Spleen (tissue), 11 donors: ENCODE measurements around the gene ATAD5. TPM values are rescaled to one million over a fixed set of nuclear protein-coding genes. Genes with fewer than 3 reads are reported as not detected.

ENCODE experiments used
- DNase-seq: peaks from one replicate; pipeline ENCODE4 v3.0.0-alpha.2; 2020
- H3K27ac ChIP-seq, 8 donors: fragments of 200-600 bp; sonication (generic) in 7 of 8; 1 replicate in 4 of 8; 2 replicates in 4 of 8; pipeline versions ENCODE4 v1.5.0 to v1.8.0; 2016 to 2021; ENCODE audit warnings: inconsistent platforms in 4 of 8, mild to moderate bottlenecking in 4 of 8, moderate library complexity in 1 of 8
- H3K27me3 ChIP-seq, 7 donors: fragments of 200-600 bp; sonication (generic) in 6 of 7; replicated peaks in 1 of 7; 1 replicate in 4 of 7; 2 replicates in 3 of 7; pipeline versions ENCODE4 v1.5.0 to v1.8.0; 2016 to 2021; ENCODE audit warnings: inconsistent platforms in 3 of 7, mild to moderate bottlenecking in 1 of 7
- H3K36me3 ChIP-seq, 6 donors: fragments of 200-600 bp; sonication (generic) in 5 of 6; 1 replicate in 4 of 6; 2 replicates in 2 of 6; pipeline versions ENCODE4 v1.5.0 to v1.8.0; 2016 to 2021; ENCODE audit warnings: inconsistent platforms in 2 of 6
- H3K4me1 ChIP-seq, 6 donors: fragments of 200-600 bp; sonication (generic) in 5 of 6; 1 replicate in 3 of 6; 2 replicates in 3 of 6; pipeline versions ENCODE4 v1.5.0 to v1.8.0; 2016 to 2021; ENCODE audit warnings: inconsistent platforms in 3 of 6
- H3K4me3 ChIP-seq, 8 donors: fragments of 200-600 bp; sonication (generic) in 7 of 8; 1 replicate in 4 of 8; 2 replicates in 4 of 8; pipeline versions ENCODE4 v1.5.0 to v1.8.0; 2016 to 2021; ENCODE audit warnings: inconsistent platforms in 4 of 8, mild to moderate bottlenecking in 4 of 8, moderate library complexity in 2 of 8
- H3K9me3 ChIP-seq, 8 donors: fragments of 200-600 bp; sonication (generic) in 7 of 8; 1 replicate in 4 of 8; 2 replicates in 4 of 8; pipeline versions ENCODE4 v1.5.0 to v1.8.0; 2016 to 2021; ENCODE audit warnings: inconsistent platforms in 4 of 8
- POLR2A ChIP-seq, 3 donors: fragments of 450-650 bp; IDR thresholded peaks; one replicate each; pipeline ENCODE4 v1.5.1; 2017; ENCODE audit warnings: antibody characterized with exemption in 3 of 3, mild to moderate bottlenecking in 1 of 3
- POLR2AphosphoS5 ChIP-seq, 3 donors: sonication (generic); formaldehyde crosslinking; IDR thresholded peaks; one replicate each; pipeline ENCODE4 v1.5.1; 2017; ENCODE audit warnings: antibody characterized with exemption in 3 of 3
- WGBS, 5 donors: extraction: QIAGEN DNeasy Blood & Tissue Kit in 3 of 5; methylation state at CpG; one replicate each; pipeline versions ENCODE4 v1.1.5 to v1.1.7; 2013 to 2018; 5-methylcytosine and 5-hydroxymethylcytosine counted together
- intact Hi-C: fragments of 100-400 bp; cut with DNase I; formaldehyde crosslinking; loops from one replicate; pipeline ENCODE4 v1.15.0; 2023; ENCODE audit warnings: low total_unique reads
- polyA plus RNA-seq, 3 donors: library from polyadenylated mRNA; stranded (reverse); fragments of 200-250 nt; gene quantifications; one replicate each; pipeline ENCODE4 v1.2.1, GENCODE V29; 2013
- total RNA-seq, 7 donors: library from RNA; depleted of rRNA in 3 of 7; stranded (reverse); fragments of >200 nt in 3 of 7; fragmentation: NEBNext Ultra II Directional in 4 of 7; extraction: Animal tissue kit (Norgen Biotek cat#: 25700) in 4 of 7; gene quantifications; one replicate each; pipeline versions ENCODE4 v1.1.0 to v1.2.1, GENCODE V29; 2016 to 2021
- TF ChIP-seq, protein P1 (sequence below), 11 experiments: fragments of 200-600 bp in 7 of 11; fragments of 450-650 bp in 4 of 11; sonication (generic) in 4 of 11; IDR thresholded peaks in 8 of 11; conservative IDR thresholded peaks in 3 of 11; 1 replicate in 7 of 11; 2 replicates in 4 of 11; pipeline versions ENCODE4 v1.4.0 to v1.8.0; 2016 to 2021; ENCODE audit warnings: antibody characterized with exemption in 11 of 11, inconsistent platforms in 4 of 11, mild to moderate bottlenecking in 1 of 11
- donor health status: healthy with polysubstance abuse.
- donor health status: DM: no; HTN: no; CAD: no; lungs with moderate emphysema.
- donor health status: DM: no; HTN: no; CAD: no.
- donor health status: Bipolar disorder and iron deficiency.
- donor health status: healthy.
- donor health status: DM: no; HTN: no; CAD: no.
- donor health status: DM: yes; HTN: yes; CAD: no.

Gene ATAD5
- total and polyA plus RNA-seq, 10 donors: 0.61 to 7.4 (median 4.0) TPM

DNA sequence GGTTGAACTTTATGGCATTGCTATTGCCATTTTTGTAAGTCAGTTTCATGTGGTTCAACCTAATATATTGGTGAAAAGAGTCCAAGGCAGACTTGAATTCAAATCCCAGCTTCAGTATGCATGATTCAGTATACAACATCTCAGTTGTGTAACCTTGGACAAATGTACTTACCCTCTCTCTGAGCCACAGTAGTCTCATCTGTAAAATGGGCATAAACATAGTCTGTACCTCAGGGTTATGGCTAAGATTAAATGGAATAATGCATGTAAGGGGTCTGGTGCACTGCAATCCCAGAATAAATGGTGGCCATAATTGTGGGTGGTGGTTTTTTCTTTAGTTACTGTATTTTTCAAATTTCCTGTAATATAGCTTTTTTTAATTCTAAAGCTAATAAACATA is 85.3 kb downstream of the ATAD5 start:
- DNase-seq: no peak
- peaks cover 0 to 13% (median 12%) of the 10 kb centered on the region in 6 donors for H3K4me1 ChIP-seq
- no peak overlapping the region for H3K27ac ChIP-seq
- no peaks in the 10 kb centered on the region for H3K36me3 ChIP-seq
- intact Hi-C loops: no loop called here
- H3K4me3 ChIP-seq: no peak overlapping the region
- H3K27me3 ChIP-seq: peaks cover 0 to 12% (median 7%) of the 10 kb centered on the region in 7 donors
- TF ChIP-seq, protein P1, sequence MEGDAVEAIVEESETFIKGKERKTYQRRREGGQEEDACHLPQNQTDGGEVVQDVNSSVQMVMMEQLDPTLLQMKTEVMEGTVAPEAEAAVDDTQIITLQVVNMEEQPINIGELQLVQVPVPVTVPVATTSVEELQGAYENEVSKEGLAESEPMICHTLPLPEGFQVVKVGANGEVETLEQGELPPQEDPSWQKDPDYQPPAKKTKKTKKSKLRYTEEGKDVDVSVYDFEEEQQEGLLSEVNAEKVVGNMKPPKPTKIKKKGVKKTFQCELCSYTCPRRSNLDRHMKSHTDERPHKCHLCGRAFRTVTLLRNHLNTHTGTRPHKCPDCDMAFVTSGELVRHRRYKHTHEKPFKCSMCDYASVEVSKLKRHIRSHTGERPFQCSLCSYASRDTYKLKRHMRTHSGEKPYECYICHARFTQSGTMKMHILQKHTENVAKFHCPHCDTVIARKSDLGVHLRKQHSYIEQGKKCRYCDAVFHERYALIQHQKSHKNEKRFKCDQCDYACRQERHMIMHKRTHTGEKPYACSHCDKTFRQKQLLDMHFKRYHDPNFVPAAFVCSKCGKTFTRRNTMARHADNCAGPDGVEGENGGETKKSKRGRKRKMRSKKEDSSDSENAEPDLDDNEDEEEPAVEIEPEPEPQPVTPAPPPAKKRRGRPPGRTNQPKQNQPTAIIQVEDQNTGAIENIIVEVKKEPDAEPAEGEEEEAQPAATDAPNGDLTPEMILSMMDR (IDR thresholded peaks at IDR 0.05 in 8 of 11, conservative IDR thresholded peaks at IDR 0.05 in 3 of 11): no peak
- no peaks in the 10 kb centered on the region for H3K9me3 ChIP-seq

DNA sequence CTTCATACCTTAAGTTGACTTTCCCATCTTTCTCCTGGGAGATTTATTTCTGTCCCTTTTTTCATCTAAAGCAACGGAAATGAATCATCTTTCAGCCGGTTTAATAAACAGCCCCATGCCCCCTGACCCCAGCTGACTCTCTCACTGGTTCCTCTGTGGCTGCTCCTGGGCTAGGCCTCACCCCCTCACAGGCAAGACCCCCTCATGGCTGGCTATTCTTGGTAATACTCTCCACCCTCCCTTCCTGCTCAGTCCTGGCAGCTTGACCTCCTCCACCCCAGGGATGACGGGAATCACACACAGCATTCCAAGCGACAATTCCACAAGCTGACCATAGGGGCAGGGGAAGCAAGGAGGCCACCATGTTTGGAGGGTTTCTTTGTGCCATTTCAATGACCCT is 88.5 kb downstream of the ATAD5 start:
- 67 to 85% (median 72%) methylated on average over 4 of the region's 4 CpGs for WGBS, 5 donors
- intact Hi-C loops: no loop called here
- no peak overlapping the region for H3K4me3 ChIP-seq
- no peak for TF ChIP-seq POLR2A (IDR thresholded peaks at IDR 0.05)
- no peak for TF ChIP-seq POLR2AphosphoS5 (IDR thresholded peaks at IDR 0.05)
- TF ChIP-seq, protein P1 (IDR thresholded peaks at IDR 0.05 in 8 of 11, conservative IDR thresholded peaks at IDR 0.05 in 3 of 11): no peak
- peaks cover 0 to 27% (median 23%) of the 10 kb centered on the region in 6 donors for H3K4me1 ChIP-seq
- DNase-seq: no peak
- H3K27ac ChIP-seq: no peak overlapping the region
- H3K9me3 ChIP-seq: no peaks in the 10 kb centered on the region
- no peaks in the 10 kb centered on the region for H3K36me3 ChIP-seq
- peaks cover 0 to 41% (median 19%) of the 10 kb centered on the region in 7 donors for H3K27me3 ChIP-seq

DNA sequence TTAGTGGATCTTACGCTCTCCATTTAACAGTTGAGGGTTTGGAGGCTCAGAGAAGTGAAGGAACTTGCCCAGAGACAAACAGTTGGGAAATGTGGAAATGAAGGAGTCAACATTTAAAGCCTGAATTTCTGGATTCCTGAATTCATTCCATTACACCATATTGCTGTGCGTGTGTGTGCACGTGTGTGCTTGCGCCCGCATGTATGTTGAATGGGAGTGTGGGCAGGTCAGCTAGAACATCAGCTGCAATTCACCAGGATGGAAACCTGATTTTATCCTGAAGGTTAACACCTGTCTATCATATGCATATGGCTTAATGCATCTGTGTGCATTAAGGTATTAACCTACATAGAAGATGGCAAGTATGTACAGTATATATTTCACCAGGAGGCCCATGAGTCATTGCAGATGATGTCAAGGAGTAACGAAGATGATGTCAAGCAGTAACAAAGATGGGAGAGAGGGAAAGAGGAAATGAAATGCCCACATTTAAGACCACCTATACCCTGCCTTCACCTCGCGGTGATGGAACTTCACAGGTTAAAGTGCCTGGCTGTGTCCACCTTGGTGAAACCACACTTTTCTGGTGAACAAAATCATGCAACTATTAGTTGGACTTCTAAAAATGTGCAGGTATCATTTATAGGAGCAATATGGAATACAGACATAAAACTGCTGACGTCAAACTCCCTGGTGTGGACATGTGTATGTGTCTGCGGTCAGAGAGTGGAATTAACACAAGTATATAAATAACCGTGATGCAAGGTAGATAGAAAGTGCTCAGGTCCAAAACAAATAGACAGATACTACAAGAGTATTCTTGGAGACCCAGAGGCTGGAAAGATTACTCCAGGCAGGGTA is 89.1 kb downstream of the ATAD5 start:
- intact Hi-C loops: no loop called here
- Histone ChIP-seq H3K27ac (peak overlapping the region in 3 of 8 donors; percentile 73 to 82 (median 80)), H3K4me3 (peak overlapping the region; percentile 47 to 90 (median 62)), H3K36me3 (peaks cover 0 to 3% (median 0%) of the 10 kb centered on the region in 6 donors), H3K27me3 (peaks cover 0 to 41% (median 19%) of the 10 kb centered on the region in 7 donors), H3K9me3 (no peaks in the 10 kb centered on the region), H3K4me1 (peaks cover 0 to 27% (median 23%) of the 10 kb centered on the region in 6 donors)
- DNase-seq: no peak
- 85 to 87% (median 85%) methylated on average over 11 of the region's 11 CpGs for WGBS, 5 donors
- TF ChIP-seq, protein P1 (IDR thresholded peaks at IDR 0.05 in 8 of 11, conservative IDR thresholded peaks at IDR 0.05 in 3 of 11): no peak
- TF ChIP-seq POLR2AphosphoS5 (IDR thresholded peaks at IDR 0.05) (no peak), POLR2A (IDR thresholded peaks at IDR 0.05) (no peak)

DNA sequence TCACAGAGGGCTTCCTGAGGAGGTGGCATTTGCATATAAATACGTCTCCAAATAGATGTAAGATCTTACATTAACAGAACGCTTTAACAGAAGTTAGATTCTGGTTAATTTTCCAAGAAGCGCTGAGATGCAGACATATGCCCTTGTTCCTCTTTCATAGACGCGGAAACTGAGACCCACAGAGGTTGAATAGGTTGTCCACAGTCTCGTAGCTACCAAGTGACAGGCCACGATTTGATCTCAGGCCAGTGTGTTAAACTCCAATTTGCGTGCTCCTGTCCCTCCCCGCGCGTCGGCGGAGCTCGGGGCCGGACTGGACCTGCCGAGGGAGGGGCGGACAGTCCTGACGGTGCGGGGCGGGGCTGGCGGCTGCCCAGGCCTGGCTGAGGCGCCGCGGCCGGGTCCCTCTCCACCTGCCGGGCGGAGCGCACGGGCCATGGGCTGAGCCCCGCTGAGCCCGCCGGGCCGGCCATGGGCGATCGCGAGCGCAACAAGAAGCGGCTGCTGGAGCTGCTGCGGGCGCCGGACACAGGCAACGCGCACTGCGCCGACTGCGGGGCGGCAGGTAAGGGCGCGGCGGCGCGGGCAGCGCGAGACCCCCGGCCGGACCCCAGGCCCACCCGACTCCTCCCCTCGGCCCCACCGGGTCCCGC is 89.9 kb downstream of the ATAD5 start, which contains the start of gene ADAP2:
TSS of gene ADAP2 (plus strand) at position 402 of the 653 bp plus-strand sequence. CDS start at position 472, 70 bp downstream.
- Histone ChIP-seq H3K27ac (peak within 1 kb of the TSS in 7 of 8 donors; percentile 14 to 82 (median 73)), H3K4me1 (peaks cover 0 to 34% (median 23%) of the 10 kb centered on the region in 6 donors), H3K27me3 (peaks cover 0 to 45% (median 19%) of the 10 kb centered on the region in 7 donors), H3K9me3 (no peaks in the 10 kb centered on the region), H3K4me3 (peak within 1 kb of the TSS; percentile 47 to 90 (median 62)), H3K36me3 (peaks cover 0 to 10% (median 0%) of the 10 kb centered on the region in 6 donors)
- peak; percentile 91 for DNase-seq
- intact Hi-C loops: no loop called here
- WGBS, 5 donors: 2 to 5% (median 3%) methylated on average over 24 to 60 of the region's 60 CpGs
- TF ChIP-seq POLR2AphosphoS5 (IDR thresholded peaks at IDR 0.05) (peak; percentile 65 to 76 (median 76)), POLR2A (IDR thresholded peaks at IDR 0.05) (no peak)
- TF ChIP-seq, protein P1 (IDR thresholded peaks at IDR 0.05 in 8 of 11, conservative IDR thresholded peaks at IDR 0.05 in 3 of 11): no peak
